ENCODE data around the gene SLC37A4. TPM values are rescaled to one million over a fixed set of nuclear protein-coding genes. Genes with fewer than 3 reads are reported as not detected.
"Not testable (repeated sequence)": the region's sequence is repeated elsewhere in the genome, so short reads cannot be mapped to it uniquely, and the experiment has no call there.

Gene SLC37A4
- total RNA-seq, 1 donor from 2014 or later: 16.0 TPM

- H3K4me1 ChIP-seq: peaks cover 34% of the 10 kb centered on the region
- peak within 1 kb of the TSS; percentile 65 for H3K27ac ChIP-seq
- intact Hi-C loops (cut with DNase I): no loop called here
- peaks cover 0 to 23% of the 10 kb centered on the region in 2 donors for H3K36me3 ChIP-seq
- H3K27me3 ChIP-seq: no peaks in the 10 kb centered on the region
- TF ChIP-seq CTCF (IDR thresholded peaks at IDR 0.05) (peak in 1 of 3 experiments; percentile 27), POLR2A (IDR thresholded peaks at IDR 0.05) (peak; percentile 70 to 73), POLR2AphosphoS5 (IDR thresholded peaks at IDR 0.05; ENCODE audit: insufficient read depth in 1 of 2, low read depth in 1 of 2) (peak; percentile 96 to 98)
- DNase-seq (ENCODE audit: extremely low spot score in 2 of 2): peak in 1 of 2 donors; percentile 90
- H3K4me3 ChIP-seq: peak within 1 kb of the TSS; percentile 86 to 88
- no peaks in the 10 kb centered on the region for H3K9me3 ChIP-seq
These were observed 32.9 kb downstream of the SLC37A4 start, which contains the start of gene CENATAC for GRCh38 chr11:118997627-118998387. Gene CENATAC, plus strand, starts transcription at chr11:118998138. Its CDS starts 60 bp downstream, at chr11:118998198.

GRCh38 chr11:118996926-118997626, 33.6 kb downstream of the SLC37A4 start:
- no peaks in the 10 kb centered on the region for H3K27me3 ChIP-seq
- H3K9me3 ChIP-seq: no peaks in the 10 kb centered on the region
- no peak for DNase-seq (ENCODE audit: extremely low spot score in 2 of 2)
- H3K4me3 ChIP-seq: peak overlapping the region; percentile 86 to 88
- H3K27ac ChIP-seq: peak overlapping the region; percentile 65
- no peak for TF ChIP-seq CTCF (IDR thresholded peaks at IDR 0.05)
- TF ChIP-seq POLR2AphosphoS5 (IDR thresholded peaks at IDR 0.05; ENCODE audit: insufficient read depth in 1 of 2, low read depth in 1 of 2): no peak
- TF ChIP-seq POLR2A (IDR thresholded peaks at IDR 0.05): no peak
- peaks cover 34% of the 10 kb centered on the region for H3K4me1 ChIP-seq
- intact Hi-C loops (cut with DNase I): no loop called here
- H3K36me3 ChIP-seq: peaks cover 0 to 16% of the 10 kb centered on the region in 2 donors

- H3K27ac ChIP-seq; H3K27me3 ChIP-seq; DNase-seq (ENCODE audit: extremely low spot score in 2 of 2); H3K4me3 ChIP-seq; H3K4me1 ChIP-seq; H3K9me3 ChIP-seq; intact Hi-C loops (cut with DNase I); H3K36me3 ChIP-seq: not testable (repeated sequence)
These were observed 39.1 kb downstream of the SLC37A4 start for GRCh38 chr11:118991486-118992038.

- Histone ChIP-seq H3K27me3 (no peaks in the 10 kb centered on the region), H3K4me1 (no peaks in the 10 kb centered on the region), H3K36me3 (no peaks in the 10 kb centered on the region), H3K9me3 (no peaks in the 10 kb centered on the region), H3K4me3 (no peak overlapping the region), H3K27ac (no peak overlapping the region)
- intact Hi-C loops (cut with DNase I): no loop called here
- no peak for TF ChIP-seq CTCF (IDR thresholded peaks at IDR 0.05)
- TF ChIP-seq POLR2AphosphoS5 (IDR thresholded peaks at IDR 0.05; ENCODE audit: insufficient read depth in 1 of 2, low read depth in 1 of 2): no peak
- no peak for TF ChIP-seq POLR2A (IDR thresholded peaks at IDR 0.05)
- DNase-seq (ENCODE audit: extremely low spot score in 2 of 2): no peak
These were observed 42.4 kb downstream of the SLC37A4 start for GRCh38 chr11:118988280-118988679.

- TF ChIP-seq CTCF (IDR thresholded peaks at IDR 0.05) (no peak), POLR2A (IDR thresholded peaks at IDR 0.05) (no peak), POLR2AphosphoS5 (IDR thresholded peaks at IDR 0.05; ENCODE audit: insufficient read depth in 1 of 2, low read depth in 1 of 2) (no peak)
- DNase-seq (ENCODE audit: extremely low spot score in 2 of 2): no peak
- Histone ChIP-seq H3K4me1 (no peaks in the 10 kb centered on the region), H3K36me3 (no peaks in the 10 kb centered on the region), H3K4me3 (no peak overlapping the region), H3K9me3 (no peaks in the 10 kb centered on the region), H3K27ac (no peak overlapping the region), H3K27me3 (no peaks in the 10 kb centered on the region)
- intact Hi-C loops (cut with DNase I): no loop called here
These were observed 45.9 kb downstream of the SLC37A4 start for GRCh38 chr11:118984825-118985224.

- DNase-seq (ENCODE audit: extremely low spot score in 2 of 2); H3K9me3 ChIP-seq; H3K4me1 ChIP-seq; H3K4me3 ChIP-seq; H3K36me3 ChIP-seq; intact Hi-C loops (cut with DNase I); H3K27ac ChIP-seq; H3K27me3 ChIP-seq: not testable (repeated sequence)
These were observed 46.3 kb downstream of the SLC37A4 start for GRCh38 chr11:118984337-118984736.
